ENCODE measurements around the gene POLRMT.
A peak's percentile ranks its signal among the peaks of the same experiment; 100 is the strongest.

Gene POLRMT

DNA sequence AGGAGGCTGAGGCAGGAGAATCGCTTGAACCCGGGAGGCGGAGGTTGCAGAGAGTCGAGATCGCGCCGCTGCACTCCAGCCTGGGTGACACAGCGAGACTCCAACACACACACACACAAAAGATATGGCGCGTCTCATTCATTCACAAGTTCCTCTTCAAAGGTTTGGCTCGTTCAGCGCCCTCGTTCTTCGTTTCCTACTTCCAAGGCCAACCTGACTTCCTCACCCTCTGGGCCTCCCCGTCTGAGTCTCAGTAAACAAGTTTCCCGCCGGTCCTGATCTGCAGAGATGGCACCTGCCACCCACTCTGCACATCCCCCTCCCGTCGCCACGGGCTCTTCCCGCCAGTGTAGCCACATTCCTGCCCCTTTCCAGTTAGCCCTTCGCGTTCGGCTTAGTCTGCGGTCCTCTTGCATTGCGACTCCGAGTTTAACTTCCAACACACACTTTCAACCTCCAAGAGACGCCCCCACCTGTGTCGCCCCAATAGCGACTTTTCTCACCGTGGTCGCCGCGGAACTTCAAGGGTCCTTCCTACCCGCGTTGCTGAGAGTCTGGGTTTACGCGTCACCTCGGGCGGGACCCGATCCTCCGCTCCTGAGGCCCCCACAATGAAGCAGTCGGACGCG lies 62.3 kb downstream of the POLRMT start:
- peak overlapping the region; percentile 69 for H3K27ac ChIP-seq
- peak overlapping the region; percentile 42 for H3K4me3 ChIP-seq (ENCODE audit: low read depth, low read length)
- no peak for TF ChIP-seq CTCF (IDR thresholded peaks at IDR 0.05)
- no peaks in the 10 kb centered on the region for H3K9me3 ChIP-seq (ENCODE audit: control insufficient read depth, low read length)
- H3K36me3 ChIP-seq (ENCODE audit: control insufficient read depth, insufficient read depth, low read length) = no peaks in the 10 kb centered on the region
- peak overlapping the region; percentile 91 for H2AFZ ChIP-seq
- no peaks in the 10 kb centered on the region for H3K4me1 ChIP-seq
- no peak overlapping the region for H3K9ac ChIP-seq
- no peaks in the 10 kb centered on the region for H3K27me3 ChIP-seq (ENCODE audit: control insufficient read depth, insufficient read depth, low read length)
- peaks cover 33% of the 10 kb centered on the region for H3K79me2 ChIP-seq
- H3K4me2 ChIP-seq (ENCODE audit: low read length) = peak overlapping the region; percentile 80

- H3K4me2 ChIP-seq (ENCODE audit: low read length) = no peak overlapping the region
- H3K4me3 ChIP-seq (ENCODE audit: low read depth, low read length) = no peak overlapping the region
- H3K27me3 ChIP-seq (ENCODE audit: control insufficient read depth, insufficient read depth, low read length) = no peaks in the 10 kb centered on the region
- no peak overlapping the region for H3K27ac ChIP-seq
- H3K79me2 ChIP-seq = peaks cover 27% of the 10 kb centered on the region
- no peak for TF ChIP-seq CTCF (IDR thresholded peaks at IDR 0.05)
- H3K36me3 ChIP-seq (ENCODE audit: control insufficient read depth, insufficient read depth, low read length) = no peaks in the 10 kb centered on the region
- H3K4me1 ChIP-seq = no peaks in the 10 kb centered on the region
- H2AFZ ChIP-seq = no peak overlapping the region
- H3K9ac ChIP-seq = no peak overlapping the region
- no peaks in the 10 kb centered on the region for H3K9me3 ChIP-seq (ENCODE audit: control insufficient read depth, low read length)
Observed at GRCh38 chr19:570251-570686, 63.1 kb downstream of the POLRMT start.

GRCh38 chr19:567296-567900 lies 65.9 kb downstream of the POLRMT start:
- Histone ChIP-seq H3K9me3 (ENCODE audit: control insufficient read depth, low read length) (no peaks in the 10 kb centered on the region), H3K79me2 (no peaks in the 10 kb centered on the region), H3K4me1 (no peaks in the 10 kb centered on the region), H3K4me2 (ENCODE audit: low read length) (no peak overlapping the region), H3K27me3 (ENCODE audit: control insufficient read depth, insufficient read depth, low read length) (no peaks in the 10 kb centered on the region), H3K27ac (no peak overlapping the region), H3K4me3 (ENCODE audit: low read depth, low read length) (no peak overlapping the region), H3K36me3 (ENCODE audit: control insufficient read depth, insufficient read depth, low read length) (no peaks in the 10 kb centered on the region), H3K9ac (no peak overlapping the region), H2AFZ (no peak overlapping the region)
- TF ChIP-seq CTCF (IDR thresholded peaks at IDR 0.05) = no peak
